Measurements from ENCODE around the gene EBF3.

The EBF3 gene

DNA sequence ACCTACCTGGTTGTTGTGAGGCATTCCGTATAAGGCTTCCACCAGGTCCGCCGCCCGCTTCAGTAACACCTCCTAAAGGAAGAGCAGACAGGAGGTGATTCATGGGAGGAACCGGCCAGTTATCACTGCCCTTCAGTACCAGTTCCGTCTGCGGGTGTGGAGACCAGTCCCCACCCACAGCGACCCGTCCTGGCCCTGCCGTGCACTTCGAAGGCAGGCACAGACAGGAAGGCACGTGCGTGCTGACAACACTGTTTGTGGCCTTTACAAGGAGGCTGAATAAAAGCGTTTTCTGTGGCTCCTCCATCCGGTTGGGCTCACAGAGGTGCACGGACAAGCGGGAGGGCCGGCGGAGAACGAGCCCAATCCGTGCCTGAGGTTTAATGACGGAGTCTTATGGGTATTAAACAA lies 120.9 kb downstream of the EBF3 start:
- Mint-ChIP-seq H3K27me3 (ENCODE audit: low read depth) (no peaks in the 10 kb centered on the region), H3K27ac (no peak overlapping the region), H3K4me1 (no peaks in the 10 kb centered on the region), H3K36me3 (ENCODE audit: low read depth) (peaks cover 48% of the 10 kb centered on the region), H3K9me3 (no peaks in the 10 kb centered on the region), H3K4me3 (no peak overlapping the region)
- no peak for TF ChIP-seq CTCF (IDR thresholded peaks at IDR 0.05; ENCODE audit: unreplicated experiment in 3 of 3)

DNA sequence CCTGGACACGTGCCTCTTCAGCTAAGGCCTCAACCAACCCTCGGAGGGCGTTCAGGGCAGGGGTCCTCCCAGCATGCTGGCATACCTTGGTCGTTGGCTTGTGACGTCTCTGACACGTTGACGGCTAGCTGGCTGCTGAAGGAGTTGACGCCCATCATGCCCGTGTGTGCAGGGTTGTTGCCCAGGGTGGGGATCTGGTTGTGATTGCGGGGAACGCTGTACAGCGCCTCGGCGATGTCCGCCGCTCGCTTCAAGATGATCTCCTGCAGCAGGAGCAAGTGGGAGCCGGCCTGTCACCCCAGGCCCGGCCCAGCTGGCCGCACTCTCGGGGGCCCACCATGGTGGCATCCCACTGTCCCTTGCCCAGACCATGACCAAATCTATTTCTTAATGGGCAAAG lies 122.0 kb downstream of the EBF3 start:
- no peak overlapping the region for H3K4me3 Mint-ChIP-seq
- H3K27me3 Mint-ChIP-seq (ENCODE audit: low read depth): no peaks in the 10 kb centered on the region
- H3K9me3 Mint-ChIP-seq: no peaks in the 10 kb centered on the region
- H3K27ac Mint-ChIP-seq: no peak overlapping the region
- no peak for TF ChIP-seq CTCF (IDR thresholded peaks at IDR 0.05; ENCODE audit: unreplicated experiment in 3 of 3)
- H3K36me3 Mint-ChIP-seq (ENCODE audit: low read depth): peaks cover 44% of the 10 kb centered on the region
- H3K4me1 Mint-ChIP-seq: no peaks in the 10 kb centered on the region

DNA sequence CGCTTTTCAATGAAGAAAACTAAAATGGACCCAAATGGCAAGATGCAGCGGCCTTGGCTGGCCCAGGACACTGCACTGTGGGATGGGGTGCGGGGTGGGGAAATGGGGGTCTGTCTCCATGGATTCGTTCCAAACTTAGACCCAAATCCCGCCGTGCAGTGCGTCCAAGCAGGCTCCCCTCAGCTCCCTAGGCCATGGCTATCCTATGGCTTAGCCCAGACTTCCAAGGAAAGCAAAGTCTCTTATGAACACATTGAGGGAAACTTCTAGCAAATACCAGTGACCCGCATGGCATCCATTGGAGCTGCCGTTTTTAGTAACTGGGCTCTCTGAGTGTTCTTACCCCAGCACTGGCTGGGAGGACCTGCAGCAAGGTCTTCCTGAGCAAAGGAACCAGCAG lies 122.5 kb downstream of the EBF3 start:
- no peak overlapping the region for H3K27ac Mint-ChIP-seq
- H3K4me3 Mint-ChIP-seq: no peak overlapping the region
- no peaks in the 10 kb centered on the region for H3K9me3 Mint-ChIP-seq
- TF ChIP-seq CTCF (IDR thresholded peaks at IDR 0.05; ENCODE audit: unreplicated experiment in 3 of 3): no peak
- no peaks in the 10 kb centered on the region for H3K27me3 Mint-ChIP-seq (ENCODE audit: low read depth)
- H3K36me3 Mint-ChIP-seq (ENCODE audit: low read depth): peaks cover 44% of the 10 kb centered on the region
- no peaks in the 10 kb centered on the region for H3K4me1 Mint-ChIP-seq

GRCh38 chr10:129841071-129841470 lies 123.0 kb downstream of the EBF3 start:
- no peaks in the 10 kb centered on the region for H3K9me3 Mint-ChIP-seq
- peaks cover 44% of the 10 kb centered on the region for H3K36me3 Mint-ChIP-seq (ENCODE audit: low read depth)

DNA sequence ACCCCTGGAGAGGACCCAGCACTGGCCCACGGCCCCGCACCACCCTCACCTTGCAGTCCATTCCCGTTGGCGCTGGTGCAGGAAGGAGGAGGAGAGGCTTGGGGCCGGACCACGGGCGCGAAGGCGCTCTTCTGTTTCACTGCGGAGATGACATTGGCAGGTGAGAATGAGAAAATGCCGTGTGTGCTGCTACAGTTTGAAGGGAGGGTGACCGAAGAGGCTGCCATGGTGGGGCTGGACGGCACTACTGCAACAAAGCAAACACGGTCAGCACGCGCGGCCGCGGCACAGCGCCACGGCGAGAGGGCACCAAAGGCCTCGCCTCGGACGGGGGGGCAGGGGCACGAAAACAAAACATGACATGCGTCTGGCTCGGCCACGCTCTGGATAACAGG lies 123.9 kb downstream of the EBF3 start:
- Mint-ChIP-seq H3K4me1 (no peaks in the 10 kb centered on the region), H3K4me3 (no peak overlapping the region), H3K27me3 (ENCODE audit: low read depth) (no peaks in the 10 kb centered on the region), H3K27ac (no peak overlapping the region), H3K36me3 (ENCODE audit: low read depth) (peaks cover 48% of the 10 kb centered on the region), H3K9me3 (no peaks in the 10 kb centered on the region)
- no peak for TF ChIP-seq CTCF (IDR thresholded peaks at IDR 0.05; ENCODE audit: unreplicated experiment in 3 of 3)

More at GRCh38 chr10:129841071-129841470, 123.0 kb downstream of the EBF3 start:
- Mint-ChIP-seq H3K4me1 (no peaks in the 10 kb centered on the region), H3K4me3 (no peak overlapping the region), H3K27ac (no peak overlapping the region), H3K27me3 (ENCODE audit: low read depth) (no peaks in the 10 kb centered on the region)
- TF ChIP-seq CTCF (IDR thresholded peaks at IDR 0.05; ENCODE audit: unreplicated experiment in 3 of 3): no peak

GRCh38 chr10:129839285-129840195 lies 124.5 kb downstream of the EBF3 start:
- no peak overlapping the region for H3K27ac Mint-ChIP-seq
- no peaks in the 10 kb centered on the region for H3K9me3 Mint-ChIP-seq
- no peaks in the 10 kb centered on the region for H3K4me1 Mint-ChIP-seq
- no peak overlapping the region for H3K4me3 Mint-ChIP-seq
- no peak for TF ChIP-seq CTCF (IDR thresholded peaks at IDR 0.05; ENCODE audit: unreplicated experiment in 3 of 3)
- peaks cover 48% of the 10 kb centered on the region for H3K36me3 Mint-ChIP-seq (ENCODE audit: low read depth)
- H3K27me3 Mint-ChIP-seq (ENCODE audit: low read depth): no peaks in the 10 kb centered on the region

All from nephron (organoid).